Sigmoid colon (tissue), 7 donors: Measurements from ENCODE around the gene SLC12A8. TPM values are rescaled to one million over a fixed set of nuclear protein-coding genes. Genes with fewer than 3 reads are reported as not detected.

Experiments used
- DNase-seq: peaks from one replicate; pipeline ENCODE4 v3.0.0-alpha.2; 2019
- H3K27ac ChIP-seq, 4 donors: fragments of 200-600 bp; sonication (generic); one replicate each; pipeline ENCODE4 v1.5.1; 2016 to 2019; ENCODE audit warnings: mild to moderate bottlenecking in 1 of 4
- H3K27me3 ChIP-seq, 3 donors: fragments of 200-600 bp; sonication (generic); one replicate each; pipeline ENCODE4 v1.5.1; 2019; ENCODE audit warnings: mild to moderate bottlenecking in 1 of 3
- H3K36me3 ChIP-seq, 4 donors: fragments of 200-600 bp; sonication (generic); one replicate each; pipeline ENCODE4 v1.5.1; 2016 to 2019
- H3K4me1 ChIP-seq, 4 donors: fragments of 200-600 bp; sonication (generic); one replicate each; pipeline ENCODE4 v1.5.1; 2017 to 2019
- H3K4me3 ChIP-seq, 4 donors: fragments of 200-600 bp; sonication (generic); one replicate each; pipeline ENCODE4 v1.5.1; 2017 to 2019; ENCODE audit warnings: mild to moderate bottlenecking in 2 of 4, moderate library complexity in 1 of 4
- H3K9me3 ChIP-seq, 4 donors: fragments of 200-600 bp in 3 of 4; sonication (generic) in 3 of 4; one replicate each; pipeline versions ENCODE4 v1.5.1 to v1.6.1; 2013 to 2019
- CTCF ChIP-seq, 4 experiments: fragments of 450-650 bp in 3 of 4; fragments of 200-600 bp in 1 of 4; IDR thresholded peaks; one replicate each; pipeline ENCODE4 v1.5.1; 2016 to 2019; ENCODE audit warnings: antibody characterized with exemption in 4 of 4, mild to moderate bottlenecking in 3 of 4, moderate library complexity in 2 of 4
- EP300 ChIP-seq, 4 donors: sonication (generic); formaldehyde crosslinking; IDR thresholded peaks; one replicate each; pipeline ENCODE4 v1.6.1; 2017; ENCODE audit warnings: antibody characterized with exemption in 4 of 4
- POLR2A ChIP-seq, 2 donors: fragments of 450-650 bp; IDR thresholded peaks; one replicate each; pipeline ENCODE4 v1.6.1; 2016; ENCODE audit warnings: antibody characterized with exemption in 2 of 2, mild to moderate bottlenecking in 2 of 2, moderate library complexity in 2 of 2
- POLR2AphosphoS5 ChIP-seq, 4 donors: sonication (generic); formaldehyde crosslinking; IDR thresholded peaks; one replicate each; pipeline ENCODE4 v1.6.1; 2017; ENCODE audit warnings: antibody characterized with exemption in 4 of 4
- WGBS, 2 donors: extraction: QIAGEN DNeasy Blood & Tissue Kit; methylation state at CpG; one replicate each; pipeline ENCODE4 v1.1.7; 2013; 5-methylcytosine and 5-hydroxymethylcytosine counted together
- intact Hi-C: fragments of 100-400 bp; cut with DNase I; formaldehyde crosslinking; loops from one replicate; pipeline ENCODE4 v1.15.1; 2023
- polyA plus RNA-seq, 3 donors: library from polyadenylated mRNA; stranded (reverse); fragments of 200-250 nt; gene quantifications; one replicate each; pipeline ENCODE4 v1.2.3, GENCODE V29; 2013
- total RNA-seq, 4 donors: library from RNA; depleted of rRNA; stranded (reverse); fragments of >200 nt; gene quantifications; one replicate each; pipeline ENCODE4 v1.1.0, GENCODE V29; 2016
- donor health status: healthy with polysubstance abuse.
- donor health status: Bipolar disorder and iron deficiency.
- donor health status: healthy.

SLC12A8 gene
- total and polyA plus RNA-seq, 7 donors: 0.33 to 6.3 (median 1.7) TPM; not detected in 3

GRCh38 chr3:125213364-125213755, 812 bp upstream of the SLC12A8 start:
- intact Hi-C loops: no loop called here
- no peak overlapping the region for H3K27ac ChIP-seq
- H3K36me3 ChIP-seq: no peaks in the 10 kb centered on the region
- H3K9me3 ChIP-seq: no peaks in the 10 kb centered on the region
- H3K27me3 ChIP-seq: peaks cover 19 to 46% (median 20%) of the 10 kb centered on the region in 3 donors
- peaks cover 0 to 14% (median 14%) of the 10 kb centered on the region in 4 donors for H3K4me1 ChIP-seq
- DNase-seq: no peak
- H3K4me3 ChIP-seq: no peak overlapping the region
- 95% methylated on average over 4 of the region's 4 CpGs for WGBS, 2 donors
- TF ChIP-seq CTCF (IDR thresholded peaks at IDR 0.05): no peak
- TF ChIP-seq POLR2A (IDR thresholded peaks at IDR 0.05): no peak
- no peak for TF ChIP-seq EP300 (IDR thresholded peaks at IDR 0.05)
- TF ChIP-seq POLR2AphosphoS5 (IDR thresholded peaks at IDR 0.05): no peak

- 2 to 5% methylated on average over 28 of the region's 28 CpGs for whole genome bisulfite sequencing, 2 donors
- no peaks in the 10 kb centered on the region for H3K9me3 ChIP-seq
- no peaks in the 10 kb centered on the region for H3K36me3 ChIP-seq
- H3K27me3 ChIP-seq: peaks cover 19 to 46% (median 20%) of the 10 kb centered on the region in 3 donors
- peaks cover 0 to 14% (median 14%) of the 10 kb centered on the region in 4 donors for H3K4me1 ChIP-seq
- no peak overlapping the region for H3K27ac ChIP-seq
- H3K4me3 ChIP-seq: peak overlapping the region; percentile 12 to 48 (median 42)
- DNase-seq: no peak
- intact Hi-C loops: no loop called here
- TF ChIP-seq CTCF (IDR thresholded peaks at IDR 0.05): no peak
- TF ChIP-seq POLR2A (IDR thresholded peaks at IDR 0.05): no peak
- TF ChIP-seq EP300 (IDR thresholded peaks at IDR 0.05): no peak
- no peak for TF ChIP-seq POLR2AphosphoS5 (IDR thresholded peaks at IDR 0.05)
Observed at GRCh38 chr3:125212091-125212508, 448 bp downstream of the SLC12A8 start.

- Histone ChIP-seq H3K4me1 (peaks cover 0 to 14% (median 14%) of the 10 kb centered on the region in 4 donors), H3K9me3 (no peaks in the 10 kb centered on the region), H3K27ac (no peak overlapping the region), H3K4me3 (peak overlapping the region in 3 of 4 donors; percentile 36 to 48 (median 48)), H3K27me3 (peaks cover 19 to 46% (median 20%) of the 10 kb centered on the region in 3 donors), H3K36me3 (no peaks in the 10 kb centered on the region)
- TF ChIP-seq POLR2A (IDR thresholded peaks at IDR 0.05) (no peak), CTCF (IDR thresholded peaks at IDR 0.05) (no peak), POLR2AphosphoS5 (IDR thresholded peaks at IDR 0.05) (no peak), EP300 (IDR thresholded peaks at IDR 0.05) (no peak)
- WGBS, 2 donors: 43 to 71% methylated on average over 11 of the region's 11 CpGs
- intact Hi-C loops: no loop called here
- no peak for DNase-seq
Observed at GRCh38 chr3:125211523-125212090, 941 bp downstream of the SLC12A8 start.

GRCh38 chr3:125207949-125208568, 4.5 kb downstream of the SLC12A8 start:
- H3K9me3 ChIP-seq: peaks cover 0 to 4% (median 0%) of the 10 kb centered on the region in 4 donors
- H3K27ac ChIP-seq: no peak overlapping the region
- no peak overlapping the region for H3K4me3 ChIP-seq
- peaks cover 14 to 22% (median 18%) of the 10 kb centered on the region in 3 donors for H3K27me3 ChIP-seq
- no peak for DNase-seq
- 100% methylated on average over 1 of the region's 1 CpG for WGBS, 2 donors
- no peak for TF ChIP-seq CTCF (IDR thresholded peaks at IDR 0.05)
- TF ChIP-seq EP300 (IDR thresholded peaks at IDR 0.05): no peak
- TF ChIP-seq POLR2A (IDR thresholded peaks at IDR 0.05): no peak
- TF ChIP-seq POLR2AphosphoS5 (IDR thresholded peaks at IDR 0.05): no peak
- intact Hi-C loops: no loop called here
- no peaks in the 10 kb centered on the region for H3K36me3 ChIP-seq
- peaks cover 0 to 14% (median 13%) of the 10 kb centered on the region in 4 donors for H3K4me1 ChIP-seq
